Endodermal cell (in vitro differentiated cells): ENCODE data around the gene GNAI3. TPM values are rescaled to one million over a fixed set of nuclear protein-coding genes. Genes with fewer than 3 reads are reported as not detected.
"Not testable (repeated sequence)": the region's sequence is repeated elsewhere in the genome, so short reads cannot be mapped to it uniquely, and the experiment has no call there.

Experiments
- DNase-seq: peaks from one replicate; pipeline ENCODE4 v3.0.0-alpha.2; 2017
- H3K27ac ChIP-seq: 2 replicates; pipeline ENCODE4 v1.5.1; 2013; ENCODE audit warnings: mild to moderate bottlenecking, low read depth, low read length, moderate library complexity
- H3K27me3 ChIP-seq: 2 replicates; pipeline ENCODE4 v1.6.1; 2013; ENCODE audit warnings: mild to moderate bottlenecking, low read length, moderate library complexity; ENCODE audit not compliant: insufficient read depth, control insufficient read depth, poor library complexity, severe bottlenecking
- H3K36me3 ChIP-seq: 2 replicates; pipeline ENCODE4 v1.7.0; 2013; ENCODE audit warnings: mild to moderate bottlenecking, low read length, moderate library complexity; ENCODE audit not compliant: control insufficient read depth, insufficient read depth
- H3K4me1 ChIP-seq: one replicate; pipeline ENCODE4 v1.7.0; 2013; ENCODE audit warnings: low read length; ENCODE audit not compliant: control insufficient read depth, insufficient read depth
- H3K4me3 ChIP-seq: 2 replicates; pipeline ENCODE4 v1.5.1; 2013; ENCODE audit warnings: mild to moderate bottlenecking, low read length, moderate library complexity
- H3K9ac ChIP-seq: 2 replicates; pipeline ENCODE4 v1.6.1; 2013; ENCODE audit warnings: mild to moderate bottlenecking, low read length, moderate library complexity; ENCODE audit not compliant: poor library complexity, severe bottlenecking; ENCODE audit errors: extremely low read depth
- H3K9me3 ChIP-seq: 2 replicates; pipeline ENCODE4 v1.6.1; 2013; ENCODE audit warnings: mild to moderate bottlenecking, low read length, moderate library complexity; ENCODE audit not compliant: control insufficient read depth
- H3K27ac Mint-ChIP-seq: 2 replicates; pipeline ENCODE4 v1.8.0; 2020; ENCODE audit warnings: mixed read lengths
- H3K27me3 Mint-ChIP-seq: 2 replicates; pipeline ENCODE4 v1.8.0; 2021; ENCODE audit warnings: mild to moderate bottlenecking, mixed read lengths; ENCODE audit not compliant: insufficient read depth
- H3K36me3 Mint-ChIP-seq: 2 replicates; pipeline ENCODE4 v1.8.0; 2020; ENCODE audit warnings: low read depth, mixed read lengths
- H3K4me1 Mint-ChIP-seq: 2 replicates; pipeline ENCODE4 v1.8.0; 2020; ENCODE audit warnings: mixed read lengths
- H3K4me3 Mint-ChIP-seq: 2 replicates; pipeline ENCODE4 v1.8.0; 2020; ENCODE audit warnings: mild to moderate bottlenecking, moderate library complexity, mixed read lengths
- H3K9me3 Mint-ChIP-seq: 2 replicates; pipeline ENCODE4 v1.8.0; 2020; ENCODE audit warnings: mild to moderate bottlenecking, mixed read lengths
- WGBS, 2 experiments: methylation state at CpG; one replicate each; pipeline versions ENCODE4 v1.1.5 to v1.1.7; 2013; ENCODE audit warnings: missing lambda C conversion rate in 2 of 2, mixed read lengths in 1 of 2; ENCODE audit not compliant: insufficient coverage in 1 of 2, insufficient read length in 1 of 2; 5-methylcytosine and 5-hydroxymethylcytosine counted together
- total RNA-seq, 2 donors: library from RNA; stranded (reverse); fragmentation: NEBNext Ultra II Directional in 1 of 2; extraction: Animal tissue kit (Norgen Biotek cat#: 25700) in 1 of 2; gene quantifications; 2 replicates in 1 of 2; 3 replicates in 1 of 2; pipeline ENCODE4 v1.2.1, GENCODE V29; 2021
- TF ChIP-seq, protein P1 (sequence below): fragments of 200-600 bp; sonication (generic); conservative IDR thresholded peaks from 2 replicates; pipeline ENCODE4 v1.5.0; 2021; ENCODE audit warnings: antibody characterized with exemption, mild to moderate bottlenecking

The GNAI3 gene
- total RNA-seq, 2 donors from 2014 or later: 10.1 to 10.9 TPM

DNA sequence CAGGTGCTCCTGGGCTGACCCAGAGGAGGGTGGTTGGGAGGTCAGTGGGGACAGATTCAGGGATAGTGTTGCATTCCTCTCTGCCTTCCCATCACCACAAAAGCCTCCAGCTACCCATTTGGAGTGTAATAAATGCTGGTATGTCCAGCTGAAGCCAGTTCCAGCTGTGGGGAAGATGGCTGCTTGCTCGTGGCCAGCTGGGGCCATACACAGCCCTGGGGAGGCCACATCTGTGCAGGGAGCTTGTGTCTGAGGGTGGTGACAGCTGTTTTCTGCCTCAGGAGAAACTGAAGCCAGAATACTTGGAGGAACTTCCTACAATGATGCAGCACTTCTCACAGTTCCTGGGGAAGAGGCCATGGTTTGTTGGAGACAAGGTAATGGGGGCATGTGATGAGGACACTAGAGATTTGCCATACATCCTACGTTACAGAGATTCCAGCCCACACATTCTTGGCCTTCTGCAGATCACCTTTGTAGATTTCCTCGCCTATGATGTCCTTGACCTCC, 110.2 kb downstream of the GNAI3 start:
- H3K4me3 ChIP-seq: no peak overlapping the region
- peaks cover 15% of the 10 kb centered on the region for H3K27me3 Mint-ChIP-seq
- H3K27ac ChIP-seq: peak overlapping the region; percentile 63
- H3K27ac Mint-ChIP-seq: no peak overlapping the region
- peaks cover 10% of the 10 kb centered on the region for H3K36me3 Mint-ChIP-seq
- H3K4me1 ChIP-seq: no peaks in the 10 kb centered on the region
- H3K9me3 ChIP-seq: no peaks in the 10 kb centered on the region
- H3K4me3 Mint-ChIP-seq: no peak overlapping the region
- no peak for DNase-seq
- peaks cover 12% of the 10 kb centered on the region for H3K27me3 ChIP-seq
- H3K4me1 Mint-ChIP-seq: peaks cover 3% of the 10 kb centered on the region
- no peaks in the 10 kb centered on the region for H3K36me3 ChIP-seq
- 61% methylated on average over 3 of the region's 3 CpGs; no CpG with 5 or more reads in 1 of the 2 experiments for WGBS, 2 experiments
- TF ChIP-seq, protein P1, sequence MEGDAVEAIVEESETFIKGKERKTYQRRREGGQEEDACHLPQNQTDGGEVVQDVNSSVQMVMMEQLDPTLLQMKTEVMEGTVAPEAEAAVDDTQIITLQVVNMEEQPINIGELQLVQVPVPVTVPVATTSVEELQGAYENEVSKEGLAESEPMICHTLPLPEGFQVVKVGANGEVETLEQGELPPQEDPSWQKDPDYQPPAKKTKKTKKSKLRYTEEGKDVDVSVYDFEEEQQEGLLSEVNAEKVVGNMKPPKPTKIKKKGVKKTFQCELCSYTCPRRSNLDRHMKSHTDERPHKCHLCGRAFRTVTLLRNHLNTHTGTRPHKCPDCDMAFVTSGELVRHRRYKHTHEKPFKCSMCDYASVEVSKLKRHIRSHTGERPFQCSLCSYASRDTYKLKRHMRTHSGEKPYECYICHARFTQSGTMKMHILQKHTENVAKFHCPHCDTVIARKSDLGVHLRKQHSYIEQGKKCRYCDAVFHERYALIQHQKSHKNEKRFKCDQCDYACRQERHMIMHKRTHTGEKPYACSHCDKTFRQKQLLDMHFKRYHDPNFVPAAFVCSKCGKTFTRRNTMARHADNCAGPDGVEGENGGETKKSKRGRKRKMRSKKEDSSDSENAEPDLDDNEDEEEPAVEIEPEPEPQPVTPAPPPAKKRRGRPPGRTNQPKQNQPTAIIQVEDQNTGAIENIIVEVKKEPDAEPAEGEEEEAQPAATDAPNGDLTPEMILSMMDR: no peak
- H3K9me3 Mint-ChIP-seq: no peaks in the 10 kb centered on the region
- no peak overlapping the region for H3K9ac ChIP-seq

DNA sequence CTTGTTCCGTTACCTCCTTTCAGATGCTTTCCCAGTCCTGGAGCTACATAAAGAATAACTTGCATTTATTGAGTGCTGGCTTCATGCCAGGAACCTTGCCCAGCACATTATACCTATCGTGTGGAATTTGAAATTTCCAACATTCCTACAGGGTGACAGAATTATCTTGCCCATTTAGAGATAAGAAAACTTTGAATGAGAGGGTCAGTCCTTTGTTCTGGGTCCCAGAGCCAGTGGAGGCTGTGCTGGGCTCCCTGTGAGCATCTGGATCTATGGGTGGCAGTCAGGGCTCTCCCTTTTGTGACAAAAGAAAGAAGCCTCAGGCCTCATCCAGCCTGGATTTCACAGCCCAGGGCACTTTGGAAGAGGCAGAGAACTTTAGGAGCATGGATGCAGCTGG, 110.7 kb downstream of the GNAI3 start:
- peaks cover 12% of the 10 kb centered on the region for H3K27me3 Mint-ChIP-seq
- peaks cover 10% of the 10 kb centered on the region for H3K36me3 Mint-ChIP-seq
- H3K36me3 ChIP-seq: no peaks in the 10 kb centered on the region
- H3K4me3 Mint-ChIP-seq: no peak overlapping the region
- TF ChIP-seq, protein P1: no peak
- H3K27me3 ChIP-seq: peaks cover 9% of the 10 kb centered on the region
- H3K9ac ChIP-seq: no peak overlapping the region
- H3K27ac ChIP-seq: no peak overlapping the region
- H3K9me3 ChIP-seq: no peaks in the 10 kb centered on the region
- peak overlapping the region; percentile 77 for H3K27ac Mint-ChIP-seq
- no peak overlapping the region for H3K4me3 ChIP-seq
- peaks cover 3% of the 10 kb centered on the region for H3K4me1 Mint-ChIP-seq
- H3K9me3 Mint-ChIP-seq: no peaks in the 10 kb centered on the region
- no peak for DNase-seq
- no peaks in the 10 kb centered on the region for H3K4me1 ChIP-seq
- WGBS, 2 experiments: 88 to 100% methylated on average over 1 to 2 of the region's 2 CpGs

- H3K27me3 Mint-ChIP-seq: peaks cover 2% of the 10 kb centered on the region
- no peak overlapping the region for H3K27ac Mint-ChIP-seq
- WGBS, 2 experiments: 88 to 89% methylated on average over 3 to 5 of the region's 5 CpGs
- H3K4me3 ChIP-seq: no peak overlapping the region
- no peaks in the 10 kb centered on the region for H3K27me3 ChIP-seq
- TF ChIP-seq, protein P1: no peak
- H3K4me1 Mint-ChIP-seq: peaks cover under 1% of the 10 kb centered on the region
- no peak overlapping the region for H3K9ac ChIP-seq
- H3K27ac ChIP-seq: no peak overlapping the region
- peaks cover 10% of the 10 kb centered on the region for H3K36me3 Mint-ChIP-seq
- H3K36me3 ChIP-seq: no peaks in the 10 kb centered on the region
- no peak for DNase-seq
- no peaks in the 10 kb centered on the region for H3K4me1 ChIP-seq
- no peaks in the 10 kb centered on the region for H3K9me3 ChIP-seq
- H3K4me3 Mint-ChIP-seq: no peak overlapping the region
- H3K9me3 Mint-ChIP-seq: no peaks in the 10 kb centered on the region
These were observed 111.7 kb downstream of the GNAI3 start for GRCh38 chr1:109659997-109660690.

DNA sequence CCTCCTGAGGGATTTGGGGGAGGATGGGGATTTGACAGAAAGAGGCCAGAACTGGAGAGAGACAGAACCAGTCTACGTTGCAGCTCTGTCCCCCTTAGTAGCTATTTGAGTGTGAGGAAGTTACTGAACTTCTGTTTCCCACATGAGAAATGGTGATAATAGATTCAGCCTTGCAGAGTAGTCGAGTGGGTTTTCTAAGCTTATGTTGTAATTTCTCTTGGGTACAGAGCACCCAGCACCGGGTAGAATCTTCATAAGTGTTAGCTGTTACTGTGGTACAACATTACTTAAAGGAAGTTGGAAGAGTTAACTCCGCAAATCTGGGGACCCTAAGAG, 112.2 kb downstream of the GNAI3 start:
- not testable (repeated sequence) for H3K9me3 ChIP-seq, H3K4me1 Mint-ChIP-seq, H3K4me3 ChIP-seq, H3K4me3 Mint-ChIP-seq, H3K27ac ChIP-seq, H3K4me1 ChIP-seq, H3K9ac ChIP-seq, H3K27ac Mint-ChIP-seq, H3K9me3 Mint-ChIP-seq, H3K36me3 ChIP-seq, H3K27me3 ChIP-seq, H3K27me3 Mint-ChIP-seq, DNase-seq
- peaks cover 10% of the 10 kb centered on the region for H3K36me3 Mint-ChIP-seq
- WGBS, 2 experiments: 91 to 100% methylated on average over 1 to 2 of the region's 4 CpGs
